GM12878 (cell line): ENCODE measurements around the gene CNDP1. TPM values are rescaled to one million over a fixed set of nuclear protein-coding genes. Genes with fewer than 3 reads are reported as not detected.

Source experiments
- BCL11A ChIP-seq: IDR thresholded peaks from 2 replicates; pipeline ENCODE4 v1.6.1; 2011; ENCODE audit warnings: low read depth, low read length
- SMAD5 ChIP-seq: IDR thresholded peaks from 2 replicates; pipeline ENCODE4 v1.6.1; 2016; ENCODE audit warnings: antibody characterized with exemption, low read depth
- ZBTB40 ChIP-seq: fragments of 450-650 bp; IDR thresholded peaks from 2 replicates; pipeline ENCODE4 v1.6.1; 2016; ENCODE audit warnings: mild to moderate bottlenecking, moderate library complexity, borderline replicate concordance
- polyA plus RNA-seq, 11 experiments: library from polyadenylated mRNA; depleted of rRNA in 4 of 11; unstranded in 6 of 11; stranded (reverse) in 5 of 11; fragments of >200 nt; fragmentation: Nextera tagmentation in 4 of 11; fragmentation: Illumina TruSeq in 1 of 11; extraction: Ambion mirVana in 4 of 11; extraction: Trizol in 1 of 11; gene quantifications; 1 replicate in 1 of 11; 2 replicates in 10 of 11; pipeline versions ENCODE4 v1.2.1 to v1.2.3, GENCODE V29; 2011 to 2016; ENCODE audit warnings: inconsistent platforms in 2 of 11, missing spikeins in 2 of 11, low read depth in 1 of 11
- total RNA-seq, 4 experiments: library from RNA; depleted of rRNA in 3 of 4; stranded (reverse); fragments of >200 nt in 3 of 4; fragmentation: Illumina TruSeq in 1 of 4; extraction: Trizol in 1 of 4; gene quantifications; 2 replicates each; pipeline versions ENCODE4 v1.2.1 to v1.2.3, GENCODE V29; 2013 to 2021
- TF ChIP-seq, protein P1 (sequence below): IDR thresholded peaks from 2 replicates; pipeline ENCODE4 v1.6.1; 2012; ENCODE audit warnings: improper control_type of control experiment, low read depth, low read length; ENCODE audit not compliant: insufficient replicate concordance
- TF ChIP-seq, protein P2 (sequence below): fragments of 450-650 bp; IDR thresholded peaks from 2 replicates; pipeline ENCODE4 v1.6.1; 2017; ENCODE audit warnings: mild to moderate bottlenecking, moderate library complexity

Gene CNDP1
- total and polyA plus RNA-seq, 10 of the 15 experiments (the other 5 are each of a cell fraction or from before 2014, with no cell fraction given), result 0.04 to 0.05 TPM; not detected in 8

- TF ChIP-seq, protein P1, sequence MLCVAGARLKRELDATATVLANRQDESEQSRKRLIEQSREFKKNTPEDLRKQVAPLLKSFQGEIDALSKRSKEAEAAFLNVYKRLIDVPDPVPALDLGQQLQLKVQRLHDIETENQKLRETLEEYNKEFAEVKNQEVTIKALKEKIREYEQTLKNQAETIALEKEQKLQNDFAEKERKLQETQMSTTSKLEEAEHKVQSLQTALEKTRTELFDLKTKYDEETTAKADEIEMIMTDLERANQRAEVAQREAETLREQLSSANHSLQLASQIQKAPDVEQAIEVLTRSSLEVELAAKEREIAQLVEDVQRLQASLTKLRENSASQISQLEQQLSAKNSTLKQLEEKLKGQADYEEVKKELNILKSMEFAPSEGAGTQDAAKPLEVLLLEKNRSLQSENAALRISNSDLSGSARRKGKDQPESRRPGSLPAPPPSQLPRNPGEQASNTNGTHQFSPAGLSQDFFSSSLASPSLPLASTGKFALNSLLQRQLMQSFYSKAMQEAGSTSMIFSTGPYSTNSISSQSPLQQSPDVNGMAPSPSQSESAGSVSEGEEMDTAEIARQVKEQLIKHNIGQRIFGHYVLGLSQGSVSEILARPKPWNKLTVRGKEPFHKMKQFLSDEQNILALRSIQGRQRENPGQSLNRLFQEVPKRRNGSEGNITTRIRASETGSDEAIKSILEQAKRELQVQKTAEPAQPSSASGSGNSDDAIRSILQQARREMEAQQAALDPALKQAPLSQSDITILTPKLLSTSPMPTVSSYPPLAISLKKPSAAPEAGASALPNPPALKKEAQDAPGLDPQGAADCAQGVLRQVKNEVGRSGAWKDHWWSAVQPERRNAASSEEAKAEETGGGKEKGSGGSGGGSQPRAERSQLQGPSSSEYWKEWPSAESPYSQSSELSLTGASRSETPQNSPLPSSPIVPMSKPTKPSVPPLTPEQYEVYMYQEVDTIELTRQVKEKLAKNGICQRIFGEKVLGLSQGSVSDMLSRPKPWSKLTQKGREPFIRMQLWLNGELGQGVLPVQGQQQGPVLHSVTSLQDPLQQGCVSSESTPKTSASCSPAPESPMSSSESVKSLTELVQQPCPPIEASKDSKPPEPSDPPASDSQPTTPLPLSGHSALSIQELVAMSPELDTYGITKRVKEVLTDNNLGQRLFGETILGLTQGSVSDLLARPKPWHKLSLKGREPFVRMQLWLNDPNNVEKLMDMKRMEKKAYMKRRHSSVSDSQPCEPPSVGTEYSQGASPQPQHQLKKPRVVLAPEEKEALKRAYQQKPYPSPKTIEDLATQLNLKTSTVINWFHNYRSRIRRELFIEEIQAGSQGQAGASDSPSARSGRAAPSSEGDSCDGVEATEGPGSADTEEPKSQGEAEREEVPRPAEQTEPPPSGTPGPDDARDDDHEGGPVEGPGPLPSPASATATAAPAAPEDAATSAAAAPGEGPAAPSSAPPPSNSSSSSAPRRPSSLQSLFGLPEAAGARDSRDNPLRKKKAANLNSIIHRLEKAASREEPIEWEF, result no peak
- no peak for TF ChIP-seq BCL11A
- TF ChIP-seq ZBTB40, result no peak
- no peak for TF ChIP-seq SMAD5
- TF ChIP-seq, protein P2, sequence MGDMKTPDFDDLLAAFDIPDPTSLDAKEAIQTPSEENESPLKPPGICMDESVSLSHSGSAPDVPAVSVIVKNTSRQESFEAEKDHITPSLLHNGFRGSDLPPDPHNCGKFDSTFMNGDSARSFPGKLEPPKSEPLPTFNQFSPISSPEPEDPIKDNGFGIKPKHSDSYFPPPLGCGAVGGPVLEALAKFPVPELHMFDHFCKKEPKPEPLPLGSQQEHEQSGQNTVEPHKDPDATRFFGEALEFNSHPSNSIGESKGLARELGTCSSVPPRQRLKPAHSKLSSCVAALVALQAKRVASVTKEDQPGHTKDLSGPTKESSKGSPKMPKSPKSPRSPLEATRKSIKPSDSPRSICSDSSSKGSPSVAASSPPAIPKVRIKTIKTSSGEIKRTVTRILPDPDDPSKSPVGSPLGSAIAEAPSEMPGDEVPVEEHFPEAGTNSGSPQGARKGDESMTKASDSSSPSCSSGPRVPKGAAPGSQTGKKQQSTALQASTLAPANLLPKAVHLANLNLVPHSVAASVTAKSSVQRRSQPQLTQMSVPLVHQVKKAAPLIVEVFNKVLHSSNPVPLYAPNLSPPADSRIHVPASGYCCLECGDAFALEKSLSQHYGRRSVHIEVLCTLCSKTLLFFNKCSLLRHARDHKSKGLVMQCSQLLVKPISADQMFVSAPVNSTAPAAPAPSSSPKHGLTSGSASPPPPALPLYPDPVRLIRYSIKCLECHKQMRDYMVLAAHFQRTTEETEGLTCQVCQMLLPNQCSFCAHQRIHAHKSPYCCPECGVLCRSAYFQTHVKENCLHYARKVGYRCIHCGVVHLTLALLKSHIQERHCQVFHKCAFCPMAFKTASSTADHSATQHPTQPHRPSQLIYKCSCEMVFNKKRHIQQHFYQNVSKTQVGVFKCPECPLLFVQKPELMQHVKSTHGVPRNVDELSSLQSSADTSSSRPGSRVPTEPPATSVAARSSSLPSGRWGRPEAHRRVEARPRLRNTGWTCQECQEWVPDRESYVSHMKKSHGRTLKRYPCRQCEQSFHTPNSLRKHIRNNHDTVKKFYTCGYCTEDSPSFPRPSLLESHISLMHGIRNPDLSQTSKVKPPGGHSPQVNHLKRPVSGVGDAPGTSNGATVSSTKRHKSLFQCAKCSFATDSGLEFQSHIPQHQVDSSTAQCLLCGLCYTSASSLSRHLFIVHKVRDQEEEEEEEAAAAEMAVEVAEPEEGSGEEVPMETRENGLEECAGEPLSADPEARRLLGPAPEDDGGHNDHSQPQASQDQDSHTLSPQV, result no peak
These were observed 16.6 kb downstream of the CNDP1 start (continued) for GRCh38 chr18:74550886-74551285.
